Colon (tissue), 2 donors: ENCODE results near the gene NECTIN4.

Source experiments
- FAIRE-seq: peaks from 2 replicates; lab custom pipeline; 2012; peaks lifted over from hg19 to GRCh38; lab: Jason Lieb, UNC
- donor health status: control.
- donor health status: control.

NECTIN4 gene

GRCh38 chr1:161021970-161022353 lies 67.4 kb downstream of the NECTIN4 start:
- no peak for FAIRE-seq

GRCh38 chr1:161021165-161021969 lies 68.0 kb downstream of the NECTIN4 start:
- FAIRE-seq = no peak
